ENCODE measurements around the gene UVSSA. TPM values are rescaled to one million over a fixed set of nuclear protein-coding genes. Genes with fewer than 3 reads are reported as not detected.

UVSSA gene
- total and polyA plus RNA-seq, 9 of the 15 experiments (the other 6 are each of a cell fraction or from before 2014, with no cell fraction given) = 0.21 to 14.6 (median 3.3) TPM

DNA sequence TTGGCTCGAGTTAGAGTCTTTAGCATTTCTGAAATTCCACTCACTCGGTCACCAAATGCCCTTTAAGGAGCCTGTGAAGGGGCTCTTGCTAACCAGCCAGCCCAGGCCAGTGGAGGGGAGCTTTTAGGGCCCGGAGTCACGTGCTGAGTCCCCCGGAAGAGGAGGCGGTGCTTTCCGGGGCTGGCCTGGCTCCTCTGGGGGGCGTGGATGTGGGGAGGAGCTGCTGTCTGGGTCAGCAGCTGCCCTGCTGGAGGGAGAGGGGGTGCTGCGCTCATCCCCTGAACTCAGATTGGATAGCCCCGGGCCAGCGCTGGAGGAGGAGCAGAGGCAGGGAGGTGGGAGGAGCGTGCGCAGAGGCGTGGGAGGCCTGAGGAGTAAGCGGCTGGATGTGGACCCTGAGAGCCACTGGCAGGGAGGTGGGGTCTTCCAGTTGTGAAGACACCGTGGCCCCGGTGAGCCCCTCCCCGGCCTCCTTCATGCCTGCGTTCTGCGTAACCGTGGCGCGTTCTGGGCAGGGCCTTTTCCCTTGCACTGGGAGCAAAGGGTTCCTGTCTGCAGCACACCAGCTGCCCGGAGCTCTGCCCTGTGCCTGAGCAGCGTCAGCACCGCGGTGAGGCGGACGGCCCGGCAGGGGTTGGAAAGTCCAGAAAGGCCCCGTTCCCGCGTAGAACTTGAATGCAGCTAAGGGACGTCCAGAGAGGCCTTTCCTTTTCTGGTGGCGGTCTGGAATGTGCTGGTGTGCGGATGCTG, 37.6 kb upstream of the UVSSA start (continued):
- TF ChIP-seq, protein P1, sequence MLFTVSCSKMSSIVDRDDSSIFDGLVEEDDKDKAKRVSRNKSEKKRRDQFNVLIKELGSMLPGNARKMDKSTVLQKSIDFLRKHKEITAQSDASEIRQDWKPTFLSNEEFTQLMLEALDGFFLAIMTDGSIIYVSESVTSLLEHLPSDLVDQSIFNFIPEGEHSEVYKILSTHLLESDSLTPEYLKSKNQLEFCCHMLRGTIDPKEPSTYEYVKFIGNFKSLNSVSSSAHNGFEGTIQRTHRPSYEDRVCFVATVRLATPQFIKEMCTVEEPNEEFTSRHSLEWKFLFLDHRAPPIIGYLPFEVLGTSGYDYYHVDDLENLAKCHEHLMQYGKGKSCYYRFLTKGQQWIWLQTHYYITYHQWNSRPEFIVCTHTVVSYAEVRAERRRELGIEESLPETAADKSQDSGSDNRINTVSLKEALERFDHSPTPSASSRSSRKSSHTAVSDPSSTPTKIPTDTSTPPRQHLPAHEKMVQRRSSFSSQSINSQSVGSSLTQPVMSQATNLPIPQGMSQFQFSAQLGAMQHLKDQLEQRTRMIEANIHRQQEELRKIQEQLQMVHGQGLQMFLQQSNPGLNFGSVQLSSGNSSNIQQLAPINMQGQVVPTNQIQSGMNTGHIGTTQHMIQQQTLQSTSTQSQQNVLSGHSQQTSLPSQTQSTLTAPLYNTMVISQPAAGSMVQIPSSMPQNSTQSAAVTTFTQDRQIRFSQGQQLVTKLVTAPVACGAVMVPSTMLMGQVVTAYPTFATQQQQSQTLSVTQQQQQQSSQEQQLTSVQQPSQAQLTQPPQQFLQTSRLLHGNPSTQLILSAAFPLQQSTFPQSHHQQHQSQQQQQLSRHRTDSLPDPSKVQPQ (CRISPR knock-in tag; IDR thresholded peaks at IDR 0.05; ENCODE audit: borderline replicate concordance) = no peak
- TF ChIP-seq, protein P2, sequence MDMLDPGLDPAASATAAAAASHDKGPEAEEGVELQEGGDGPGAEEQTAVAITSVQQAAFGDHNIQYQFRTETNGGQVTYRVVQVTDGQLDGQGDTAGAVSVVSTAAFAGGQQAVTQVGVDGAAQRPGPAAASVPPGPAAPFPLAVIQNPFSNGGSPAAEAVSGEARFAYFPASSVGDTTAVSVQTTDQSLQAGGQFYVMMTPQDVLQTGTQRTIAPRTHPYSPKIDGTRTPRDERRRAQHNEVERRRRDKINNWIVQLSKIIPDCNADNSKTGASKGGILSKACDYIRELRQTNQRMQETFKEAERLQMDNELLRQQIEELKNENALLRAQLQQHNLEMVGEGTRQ (CRISPR knock-in tag; IDR thresholded peaks at IDR 0.05) = peak; percentile 90
- TF ChIP-seq ZNF282 (CRISPR knock-in tag; IDR thresholded peaks at IDR 0.05) (no peak), ZNF174 (CRISPR knock-in tag; IDR thresholded peaks at IDR 0.05) (no peak), CXXC5 (CRISPR knock-in tag; IDR thresholded peaks at IDR 0.05) (no peak), NRF1 (conservative IDR thresholded peaks at IDR 0.05 in 1 of 2, IDR thresholded peaks at IDR 0.05 in 1 of 2) (peak; percentile 62 to 72), RHOXF2B (CRISPR knock-in tag; conservative IDR thresholded peaks at IDR 0.05) (no peak), TRIM24 (IDR thresholded peaks at IDR 0.05) (no peak), ARID2 (IDR thresholded peaks at IDR 0.05) (no peak), GTF2E2 (tag; IDR thresholded peaks at IDR 0.05) (no peak), SAFB2 (IDR thresholded peaks at IDR 0.05; ENCODE audit: borderline replicate concordance, low read depth, low read length, severe bottlenecking) (no peak), BCOR (IDR thresholded peaks at IDR 0.05) (no peak), ZNF76 (CRISPR knock-in tag; IDR thresholded peaks at IDR 0.05; ENCODE audit: borderline replicate concordance) (no peak), FIP1L1 (IDR thresholded peaks at IDR 0.05; ENCODE audit: low read depth, low read length, poor library complexity, severe bottlenecking) (no peak), SP2 (IDR thresholded peaks at IDR 0.05; ENCODE audit: extremely low read depth, low read depth, low read length, poor library complexity, severe bottlenecking) (no peak), ZNF586 (CRISPR knock-in tag; conservative IDR thresholded peaks at IDR 0.05) (no peak), SIX5 (IDR thresholded peaks at IDR 0.05; ENCODE audit: borderline replicate concordance in 1 of 2, insufficient read depth in 1 of 2, low read depth in 1 of 2, low read length in 2 of 2) (no peak), FOSL1 (tag; conservative IDR thresholded peaks at IDR 0.05) (no peak), EP400 (IDR thresholded peaks at IDR 0.05) (no peak), TCFL5 (CRISPR knock-in tag; conservative IDR thresholded peaks at IDR 0.05) (no peak), CREB1 (IDR thresholded peaks at IDR 0.05) (no peak), CREB1 (CRISPR knock-in tag; IDR thresholded peaks at IDR 0.05) (no peak), PHB (CRISPR knock-in tag; IDR thresholded peaks at IDR 0.05) (no peak), PHF8 (IDR thresholded peaks at IDR 0.05; ENCODE audit: borderline replicate concordance, low read length) (no peak), NFIC (IDR thresholded peaks at IDR 0.05) (no peak)
- TF ChIP-seq, protein P3, sequence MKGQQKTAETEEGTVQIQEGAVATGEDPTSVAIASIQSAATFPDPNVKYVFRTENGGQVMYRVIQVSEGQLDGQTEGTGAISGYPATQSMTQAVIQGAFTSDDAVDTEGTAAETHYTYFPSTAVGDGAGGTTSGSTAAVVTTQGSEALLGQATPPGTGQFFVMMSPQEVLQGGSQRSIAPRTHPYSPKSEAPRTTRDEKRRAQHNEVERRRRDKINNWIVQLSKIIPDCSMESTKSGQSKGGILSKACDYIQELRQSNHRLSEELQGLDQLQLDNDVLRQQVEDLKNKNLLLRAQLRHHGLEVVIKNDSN (CRISPR knock-in tag; IDR thresholded peaks at IDR 0.05) = peak; percentile 84

Data from K562 (cell line).